Measurements from ENCODE around the gene EGFR. TPM values are rescaled to one million over a fixed set of nuclear protein-coding genes. Genes with fewer than 3 reads are reported as not detected.
A peak's percentile ranks its signal among the peaks of the same experiment; 100 is the strongest.

EGFR gene
- total and polyA plus RNA-seq, 12 donors = 7.0 to 111 (median 71.6) TPM

DNA sequence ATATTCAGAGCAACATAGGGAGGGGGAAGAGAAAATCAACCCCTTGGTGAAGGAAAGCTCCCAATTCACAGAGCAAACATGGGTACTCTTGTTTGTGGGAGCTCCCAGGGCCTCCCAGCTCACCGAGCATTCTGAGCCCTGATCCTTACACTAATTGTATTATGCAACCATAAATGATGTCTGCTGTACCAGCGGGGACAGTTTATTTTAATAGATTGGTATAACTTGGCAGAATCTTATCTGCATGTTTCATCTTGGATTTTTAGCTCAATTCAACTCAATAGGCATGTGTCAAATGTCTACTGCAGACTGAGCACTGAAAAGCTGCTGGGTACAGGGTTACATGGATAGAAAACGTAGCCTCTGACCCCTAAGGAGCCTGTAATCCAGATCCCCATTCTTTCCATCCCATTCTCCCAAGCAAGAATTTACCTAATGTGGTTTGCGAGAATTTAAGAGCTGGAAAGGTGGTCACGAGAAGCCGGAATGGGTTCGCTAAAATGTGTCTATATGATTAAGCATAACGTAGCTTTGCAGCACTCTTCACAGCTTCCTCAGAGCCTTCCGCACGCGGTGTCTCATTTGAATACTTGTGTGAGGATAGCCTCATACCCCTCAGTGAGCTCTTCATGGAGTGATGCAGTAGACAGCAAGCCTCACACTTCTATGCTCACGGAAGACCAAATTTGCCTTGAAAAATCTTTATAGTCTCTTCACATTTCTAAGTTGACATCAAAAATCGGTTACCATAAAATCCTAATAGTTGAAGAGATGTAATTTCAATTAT is 18.3 kb downstream of the EGFR start:
- TF ChIP-seq POLR2A (IDR thresholded peaks at IDR 0.05) = no peak
- TF ChIP-seq, protein P1, sequence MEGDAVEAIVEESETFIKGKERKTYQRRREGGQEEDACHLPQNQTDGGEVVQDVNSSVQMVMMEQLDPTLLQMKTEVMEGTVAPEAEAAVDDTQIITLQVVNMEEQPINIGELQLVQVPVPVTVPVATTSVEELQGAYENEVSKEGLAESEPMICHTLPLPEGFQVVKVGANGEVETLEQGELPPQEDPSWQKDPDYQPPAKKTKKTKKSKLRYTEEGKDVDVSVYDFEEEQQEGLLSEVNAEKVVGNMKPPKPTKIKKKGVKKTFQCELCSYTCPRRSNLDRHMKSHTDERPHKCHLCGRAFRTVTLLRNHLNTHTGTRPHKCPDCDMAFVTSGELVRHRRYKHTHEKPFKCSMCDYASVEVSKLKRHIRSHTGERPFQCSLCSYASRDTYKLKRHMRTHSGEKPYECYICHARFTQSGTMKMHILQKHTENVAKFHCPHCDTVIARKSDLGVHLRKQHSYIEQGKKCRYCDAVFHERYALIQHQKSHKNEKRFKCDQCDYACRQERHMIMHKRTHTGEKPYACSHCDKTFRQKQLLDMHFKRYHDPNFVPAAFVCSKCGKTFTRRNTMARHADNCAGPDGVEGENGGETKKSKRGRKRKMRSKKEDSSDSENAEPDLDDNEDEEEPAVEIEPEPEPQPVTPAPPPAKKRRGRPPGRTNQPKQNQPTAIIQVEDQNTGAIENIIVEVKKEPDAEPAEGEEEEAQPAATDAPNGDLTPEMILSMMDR (IDR thresholded peaks at IDR 0.05) = no peak
- peaks cover 4 to 24% of the 10 kb centered on the region in 2 donors for H3K4me1 ChIP-seq (replicated peaks in 1 of 2)
- no peaks in the 10 kb centered on the region for H3K9me3 ChIP-seq (replicated peaks in 1 of 3)
- no peaks in the 10 kb centered on the region for H3K36me3 ChIP-seq (replicated peaks in 1 of 2)
- WGBS, 4 donors = 81 to 83% (median 82%) methylated on average over 13 of the region's 13 CpGs
- H3K27ac ChIP-seq = no peak overlapping the region
- H3K4me3 ChIP-seq = no peak overlapping the region
- DNase-seq = peak in 1 of 7 donors; percentile 52
- intact Hi-C loops (cut with DNase I) = loop anchor here in 1 of 2 donors (10.0 kb wide), 1 partner anchor 108 kb away; no protein-coding TSS in a partner anchor
- no peaks in the 10 kb centered on the region for H3K27me3 ChIP-seq

DNA sequence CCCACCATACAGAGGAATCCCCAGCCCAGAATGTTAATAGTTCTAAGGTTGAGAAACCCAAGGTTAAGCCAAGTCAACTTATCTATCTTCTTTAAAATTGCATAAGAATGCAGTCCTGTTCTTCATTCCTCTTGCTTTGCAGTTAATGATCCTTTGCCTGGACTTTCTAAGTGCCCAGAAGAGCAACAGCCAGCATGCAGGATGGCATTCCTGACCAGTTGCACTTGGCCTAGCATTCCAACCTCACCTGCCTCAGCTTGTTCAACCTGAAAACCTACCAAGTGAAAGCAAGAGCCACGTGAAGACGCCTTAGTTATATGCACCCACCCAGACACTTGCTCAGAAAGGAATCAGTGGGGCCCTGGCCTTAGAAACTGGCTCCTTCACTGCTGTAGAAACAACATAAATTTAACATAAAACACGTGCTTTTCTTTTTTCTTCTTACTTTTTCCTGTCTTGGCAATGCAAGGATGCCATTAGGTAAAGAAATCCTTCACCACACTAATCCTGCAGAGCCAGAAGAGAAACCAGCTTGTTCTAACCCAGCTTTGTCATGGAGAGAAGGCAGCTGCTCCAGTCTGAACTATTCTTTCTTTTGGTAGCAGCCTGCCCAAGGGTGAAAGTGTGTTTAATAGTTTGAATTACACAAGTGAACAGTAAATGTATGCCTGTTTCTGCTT is 25.0 kb downstream of the EGFR start:
- Histone ChIP-seq H3K27me3 (no peaks in the 10 kb centered on the region), H3K4me1 (replicated peaks in 1 of 2) (peaks cover 9 to 17% of the 10 kb centered on the region in 2 donors), H3K36me3 (replicated peaks in 1 of 2) (no peaks in the 10 kb centered on the region), H3K9me3 (replicated peaks in 1 of 3) (no peaks in the 10 kb centered on the region), H3K27ac (peak overlapping the region in 1 of 5 donors; percentile 25), H3K4me3 (no peak overlapping the region)
- intact Hi-C loops (cut with DNase I) = no loop called here
- no peak for TF ChIP-seq POLR2A (IDR thresholded peaks at IDR 0.05)
- TF ChIP-seq, protein P1 (IDR thresholded peaks at IDR 0.05) = no peak
- 87 to 94% (median 89%) methylated on average over 3 of the region's 3 CpGs for WGBS, 4 donors
- DNase-seq = peak in 1 of 7 donors; percentile 14

DNA sequence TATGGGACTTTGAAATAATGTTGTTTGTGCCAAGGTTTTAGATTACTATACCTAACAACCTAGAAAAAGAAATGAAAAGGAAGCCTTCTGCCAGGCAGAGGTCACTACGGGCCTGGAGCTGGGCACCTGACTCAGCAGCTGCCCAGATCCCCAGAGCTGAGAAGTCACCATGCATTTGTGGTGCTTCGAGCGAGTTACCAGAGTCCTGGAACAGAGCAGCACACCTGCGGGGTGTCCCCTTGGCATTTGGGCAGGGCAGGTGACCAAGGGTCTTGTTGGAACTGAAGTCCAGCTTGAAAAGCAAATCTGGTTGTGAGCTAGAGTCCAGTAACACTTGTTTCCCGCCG is 25.5 kb downstream of the EGFR start:
- Histone ChIP-seq H3K4me1 (replicated peaks in 1 of 2) (peaks cover 9 to 17% of the 10 kb centered on the region in 2 donors), H3K27ac (peak overlapping the region in 1 of 5 donors; percentile 25)

DNA sequence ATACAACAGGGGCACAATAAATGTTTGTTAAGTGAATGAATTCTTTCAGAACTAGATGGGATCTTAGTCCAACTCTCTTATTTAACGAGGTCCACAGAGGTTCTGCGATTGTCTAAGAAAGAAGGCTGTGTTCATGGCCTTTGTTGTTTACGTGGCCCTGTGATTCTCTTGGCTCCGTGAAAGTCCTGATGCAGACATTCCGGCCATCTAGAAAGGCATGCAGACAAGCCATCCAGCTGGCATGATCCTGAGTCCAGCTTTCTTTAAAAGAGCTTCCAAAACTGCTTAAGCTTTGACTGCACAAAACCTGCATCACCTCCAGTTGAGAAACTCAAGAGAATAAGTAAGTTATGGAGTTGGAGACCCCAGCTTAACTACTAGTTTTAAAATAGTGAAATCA is 26.0 kb downstream of the EGFR start:
- no peaks in the 10 kb centered on the region for H3K9me3 ChIP-seq (replicated peaks in 1 of 3)
- H3K27ac ChIP-seq = peak overlapping the region in 1 of 5 donors; percentile 25
- 63 to 75% (median 73%) methylated on average over 5 of the region's 5 CpGs for WGBS, 4 donors
- no peak for TF ChIP-seq POLR2A (IDR thresholded peaks at IDR 0.05)
- TF ChIP-seq, protein P1 (IDR thresholded peaks at IDR 0.05) = no peak
- H3K36me3 ChIP-seq (replicated peaks in 1 of 2) = no peaks in the 10 kb centered on the region
- H3K4me3 ChIP-seq = no peak overlapping the region
- DNase-seq = peak in 1 of 7 donors; percentile 14
- intact Hi-C loops (cut with DNase I) = no loop called here
- no peaks in the 10 kb centered on the region for H3K27me3 ChIP-seq
- H3K4me1 ChIP-seq (replicated peaks in 1 of 2) = peaks cover 9 to 17% of the 10 kb centered on the region in 2 donors

More for the DNA sequence above, 25.5 kb downstream of the EGFR start:
- no peaks in the 10 kb centered on the region for H3K9me3 ChIP-seq (replicated peaks in 1 of 3)
- H3K4me3 ChIP-seq = no peak overlapping the region
- intact Hi-C loops (cut with DNase I) = no loop called here
- no peak for TF ChIP-seq POLR2A (IDR thresholded peaks at IDR 0.05)
- TF ChIP-seq, protein P1 (IDR thresholded peaks at IDR 0.05) = no peak
- DNase-seq = peak in 1 of 7 donors; percentile 41
- H3K27me3 ChIP-seq = no peaks in the 10 kb centered on the region
- H3K36me3 ChIP-seq (replicated peaks in 1 of 2) = no peaks in the 10 kb centered on the region
- WGBS, 4 donors = 85 to 95% (median 94%) methylated on average over 6 of the region's 6 CpGs

Data from adrenal gland (tissue), 12 donors.